Astrocyte of the cerebellum (primary cell): Measurements from ENCODE around the gene TFDP1.
"Not testable (repeated sequence)": the region's sequence is repeated elsewhere in the genome, so short reads cannot be mapped to it uniquely, and the experiment has no call there.

Experiments
- DNase-seq: peaks from one replicate; pipeline ENCODE4 v3.0.0-alpha.2; 2011; ENCODE audit warnings: low read depth
- H3K4me3 ChIP-seq: 2 replicates; pipeline ENCODE4 v1.5.1; 2011; ENCODE audit warnings: mild to moderate bottlenecking, low read depth, low read length, moderate library complexity
- in situ Hi-C: cut with HindIII; loops from 2 replicates; pipeline ENCODE4 v1.10.0; 2017; ENCODE audit warnings: low sequenced_read_pairs
- TF ChIP-seq, protein P1 (sequence below): IDR thresholded peaks from 2 replicates; pipeline ENCODE4 v1.5.1; 2012; ENCODE audit warnings: low read length, low read depth, moderate library complexity, mild to moderate bottlenecking; ENCODE audit errors: missing control alignments

The TFDP1 gene

DNA sequence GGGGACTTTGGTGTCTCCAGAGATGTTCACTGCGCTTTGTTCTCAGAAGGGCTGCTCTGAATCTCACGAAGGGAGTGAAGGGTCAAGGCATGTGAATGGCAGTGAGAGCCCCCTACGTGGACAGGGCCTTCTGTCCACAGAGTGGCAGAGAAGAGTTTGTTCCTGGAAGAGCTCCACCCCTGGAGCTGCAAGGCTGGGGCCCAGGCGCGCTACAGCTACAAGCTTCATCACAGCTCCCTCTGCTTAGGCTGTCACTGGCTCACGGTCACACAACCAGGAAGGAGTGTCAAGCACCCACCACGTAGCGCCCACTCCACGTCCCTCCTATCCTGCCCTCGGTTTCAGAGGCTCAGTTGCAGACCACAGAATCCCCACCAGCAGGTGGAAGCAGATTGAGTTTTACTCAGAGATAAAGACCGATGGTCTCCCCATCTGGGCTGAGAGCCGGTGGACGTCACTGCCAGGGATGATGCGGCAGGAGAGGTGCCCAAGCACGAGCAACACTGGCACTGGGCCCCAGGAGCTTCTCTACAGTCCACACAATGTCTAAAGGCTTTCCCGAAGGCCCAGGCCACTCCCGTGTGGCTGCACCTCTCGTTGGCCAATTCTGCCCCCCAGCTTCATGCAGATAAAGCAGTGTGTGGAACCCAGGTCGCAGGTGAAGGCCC lies 23.0 kb upstream of the TFDP1 start:
- in situ Hi-C loops, result no loop called here

DNA sequence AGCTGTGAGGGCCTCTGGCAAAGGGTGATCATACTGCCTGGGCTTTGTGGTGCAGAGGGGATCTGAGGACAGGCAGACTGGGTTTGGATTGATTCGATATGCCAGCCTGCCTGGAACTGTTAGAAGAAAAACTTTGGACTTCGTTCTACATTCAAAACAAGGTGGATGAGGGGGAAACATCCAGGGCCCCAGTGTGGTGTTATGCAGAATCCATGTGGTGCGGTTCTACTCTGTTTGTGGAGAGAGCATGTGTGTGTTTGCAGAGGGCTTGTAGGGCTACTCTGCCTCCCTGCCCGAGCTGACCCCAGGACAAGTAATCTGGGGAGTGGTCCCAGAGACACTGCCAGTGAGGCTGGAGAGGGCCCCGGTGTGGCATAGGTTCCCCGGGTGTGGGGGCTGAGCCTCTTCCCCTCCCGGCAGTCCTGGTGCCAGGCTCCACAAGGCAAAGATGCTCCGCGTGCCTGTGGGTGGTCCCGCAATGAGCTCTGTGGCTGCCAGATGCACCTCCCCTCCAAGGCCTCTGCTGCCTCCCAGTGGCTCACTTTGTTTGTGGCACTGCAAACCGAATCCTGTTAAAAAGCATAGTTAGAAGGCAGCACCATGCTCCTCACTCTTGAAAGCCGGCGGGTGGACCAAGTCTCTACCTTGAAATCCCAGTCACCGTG lies 22.3 kb upstream of the TFDP1 start:
- TF ChIP-seq, protein P1, sequence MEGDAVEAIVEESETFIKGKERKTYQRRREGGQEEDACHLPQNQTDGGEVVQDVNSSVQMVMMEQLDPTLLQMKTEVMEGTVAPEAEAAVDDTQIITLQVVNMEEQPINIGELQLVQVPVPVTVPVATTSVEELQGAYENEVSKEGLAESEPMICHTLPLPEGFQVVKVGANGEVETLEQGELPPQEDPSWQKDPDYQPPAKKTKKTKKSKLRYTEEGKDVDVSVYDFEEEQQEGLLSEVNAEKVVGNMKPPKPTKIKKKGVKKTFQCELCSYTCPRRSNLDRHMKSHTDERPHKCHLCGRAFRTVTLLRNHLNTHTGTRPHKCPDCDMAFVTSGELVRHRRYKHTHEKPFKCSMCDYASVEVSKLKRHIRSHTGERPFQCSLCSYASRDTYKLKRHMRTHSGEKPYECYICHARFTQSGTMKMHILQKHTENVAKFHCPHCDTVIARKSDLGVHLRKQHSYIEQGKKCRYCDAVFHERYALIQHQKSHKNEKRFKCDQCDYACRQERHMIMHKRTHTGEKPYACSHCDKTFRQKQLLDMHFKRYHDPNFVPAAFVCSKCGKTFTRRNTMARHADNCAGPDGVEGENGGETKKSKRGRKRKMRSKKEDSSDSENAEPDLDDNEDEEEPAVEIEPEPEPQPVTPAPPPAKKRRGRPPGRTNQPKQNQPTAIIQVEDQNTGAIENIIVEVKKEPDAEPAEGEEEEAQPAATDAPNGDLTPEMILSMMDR, result peak; percentile 81
- no peak overlapping the region for H3K4me3 ChIP-seq
- in situ Hi-C loops, result no loop called here
- DNase-seq, result peak; percentile 70

More for the DNA sequence above, 23.0 kb upstream of the TFDP1 start:
- no peak for DNase-seq
- no peak overlapping the region for H3K4me3 ChIP-seq
- TF ChIP-seq, protein P1, result no peak

DNA sequence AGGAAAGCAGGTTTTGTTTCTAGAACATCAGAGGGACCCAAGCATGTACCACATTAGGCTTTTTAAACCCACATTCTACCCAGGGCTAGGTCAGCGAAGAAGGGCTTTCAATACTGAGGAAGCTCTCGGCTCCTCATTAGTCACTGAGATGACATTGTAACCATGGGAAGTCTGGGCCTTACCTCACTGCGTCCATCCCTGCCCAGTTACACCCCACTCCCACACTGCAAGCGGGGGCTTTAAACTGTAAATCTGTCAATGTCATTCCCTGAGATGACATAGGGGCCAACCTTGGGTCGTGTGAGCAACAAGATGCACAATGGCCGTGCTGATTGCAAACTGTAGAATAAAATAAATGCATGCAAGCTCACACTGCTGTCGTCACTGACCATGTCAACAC lies 21.7 kb upstream of the TFDP1 start:
- DNase-seq, result no peak
- H3K4me3 ChIP-seq, result no peak overlapping the region
- TF ChIP-seq, protein P1, result no peak
- in situ Hi-C loops, result no loop called here

DNA sequence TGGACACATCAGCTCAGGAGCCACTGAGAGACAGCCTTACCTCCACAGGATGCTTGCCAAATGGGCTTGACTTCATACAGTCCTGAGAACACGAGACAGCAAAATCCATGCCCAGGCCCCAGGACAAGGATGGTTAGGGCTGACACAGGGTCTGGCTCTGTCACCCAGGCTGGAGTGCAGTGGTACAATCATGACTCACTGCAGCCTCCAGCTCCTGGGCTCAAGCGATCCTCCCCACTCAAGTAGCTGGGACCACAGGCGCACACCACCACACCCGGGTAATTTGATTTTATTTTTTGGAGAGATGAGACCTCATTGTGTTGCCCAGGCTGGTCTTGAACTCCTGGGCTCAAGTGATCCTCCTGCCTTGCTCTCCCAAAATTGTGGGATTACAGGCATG lies 21.0 kb upstream of the TFDP1 start:
- H3K4me3 ChIP-seq, in situ Hi-C loops, DNase-seq: not testable (repeated sequence)

GRCh38 chr13:113564331-113565023 lies 20.1 kb upstream of the TFDP1 start:
- no peak for DNase-seq
- no peak overlapping the region for H3K4me3 ChIP-seq
- TF ChIP-seq, protein P1, result no peak
- in situ Hi-C loops, result no loop called here

- TF ChIP-seq, protein P1, result no peak
- in situ Hi-C loops, result no loop called here
- DNase-seq, result no peak
- H3K4me3 ChIP-seq, result no peak overlapping the region
Observed at GRCh38 chr13:113565526-113566226, 18.9 kb upstream of the TFDP1 start.
